Uterus (tissue), 2 donors: ENCODE measurements around the gene GRPEL2.

ENCODE experiments used
- POLR2A ChIP-seq, 2 donors: fragments of 450-650 bp; IDR thresholded peaks; one replicate each; pipeline ENCODE4 v1.6.1; 2016; ENCODE audit warnings: antibody characterized with exemption in 2 of 2, mild to moderate bottlenecking in 1 of 2, moderate library complexity in 1 of 2
- TF ChIP-seq, protein P1 (sequence below), 4 experiments: fragments of 200-600 bp in 2 of 4; fragments of 450-650 bp in 2 of 4; sonication (generic) in 2 of 4; IDR thresholded peaks; one replicate each; pipeline ENCODE4 v1.5.1; 2016 to 2019; ENCODE audit warnings: antibody characterized with exemption in 4 of 4, mild to moderate bottlenecking in 2 of 4, moderate library complexity in 1 of 4

- TF ChIP-seq POLR2A (IDR thresholded peaks at IDR 0.05) = no peak
- TF ChIP-seq, protein P1, sequence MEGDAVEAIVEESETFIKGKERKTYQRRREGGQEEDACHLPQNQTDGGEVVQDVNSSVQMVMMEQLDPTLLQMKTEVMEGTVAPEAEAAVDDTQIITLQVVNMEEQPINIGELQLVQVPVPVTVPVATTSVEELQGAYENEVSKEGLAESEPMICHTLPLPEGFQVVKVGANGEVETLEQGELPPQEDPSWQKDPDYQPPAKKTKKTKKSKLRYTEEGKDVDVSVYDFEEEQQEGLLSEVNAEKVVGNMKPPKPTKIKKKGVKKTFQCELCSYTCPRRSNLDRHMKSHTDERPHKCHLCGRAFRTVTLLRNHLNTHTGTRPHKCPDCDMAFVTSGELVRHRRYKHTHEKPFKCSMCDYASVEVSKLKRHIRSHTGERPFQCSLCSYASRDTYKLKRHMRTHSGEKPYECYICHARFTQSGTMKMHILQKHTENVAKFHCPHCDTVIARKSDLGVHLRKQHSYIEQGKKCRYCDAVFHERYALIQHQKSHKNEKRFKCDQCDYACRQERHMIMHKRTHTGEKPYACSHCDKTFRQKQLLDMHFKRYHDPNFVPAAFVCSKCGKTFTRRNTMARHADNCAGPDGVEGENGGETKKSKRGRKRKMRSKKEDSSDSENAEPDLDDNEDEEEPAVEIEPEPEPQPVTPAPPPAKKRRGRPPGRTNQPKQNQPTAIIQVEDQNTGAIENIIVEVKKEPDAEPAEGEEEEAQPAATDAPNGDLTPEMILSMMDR (IDR thresholded peaks at IDR 0.05) = no peak
Measured at GRCh38 chr5:149349382-149349781, 4.1 kb downstream of the GRPEL2 start.
